HG02798 (cell line): Measurements from ENCODE around the gene FRS2.

ENCODE experiments used
- ATAC-seq: cut with Tn5 transposase; IDR thresholded peaks from one replicate; pipeline ENCODE4 v1.9.1; 2021; ENCODE audit warnings: mild to moderate bottlenecking; ENCODE audit not compliant: unreplicated experiment, poor library complexity

The FRS2 gene

GRCh38 chr12:69497308-69498026 is 27.3 kb downstream of the FRS2 start:
- ATAC-seq: peak; percentile 95

- ATAC-seq: no peak
Observed at GRCh38 chr12:69500631-69501030, 30.4 kb downstream of the FRS2 start.

GRCh38 chr12:69501154-69501895 is 31.1 kb downstream of the FRS2 start:
- no peak for ATAC-seq

GRCh38 chr12:69502345-69503081 is 32.3 kb downstream of the FRS2 start:
- ATAC-seq: no peak

DNA sequence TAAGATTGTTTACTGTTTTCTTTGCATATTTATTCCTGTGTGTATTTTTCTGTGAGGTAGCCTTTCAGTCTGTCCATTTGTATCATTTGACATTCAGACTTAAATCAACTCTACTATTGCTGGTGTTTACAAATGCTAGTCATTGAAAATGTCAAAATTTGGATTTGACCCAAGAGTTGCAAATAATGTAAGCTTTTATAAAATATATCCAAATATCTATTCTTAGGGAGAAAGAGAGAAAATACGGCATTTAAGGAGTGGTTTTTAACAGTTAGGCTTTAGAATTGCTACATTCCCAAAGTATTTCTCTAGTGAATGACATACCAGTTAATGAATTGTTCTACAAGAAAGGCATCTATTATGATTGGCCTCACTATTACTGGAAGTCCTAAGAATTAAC is 37.9 kb downstream of the FRS2 start:
- no peak for ATAC-seq

DNA sequence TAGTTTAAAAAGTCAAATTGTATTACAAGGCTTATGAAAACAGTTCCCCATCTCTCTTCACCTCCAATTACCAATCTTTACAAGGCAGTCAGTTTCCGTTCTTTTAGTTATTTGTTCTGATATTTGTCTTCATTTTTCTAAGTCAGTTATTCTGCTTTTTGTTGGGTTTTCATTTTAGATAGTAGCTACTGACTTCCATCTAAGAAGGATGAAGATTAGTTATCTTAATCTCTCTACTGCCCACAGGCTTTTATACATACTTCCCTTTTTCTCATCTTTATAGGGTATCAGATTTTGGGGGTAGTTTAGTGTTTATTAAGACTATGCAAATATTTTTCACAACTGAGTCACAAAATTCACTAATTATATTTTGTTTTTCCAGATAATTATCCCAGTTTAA is 38.4 kb downstream of the FRS2 start:
- ATAC-seq: no peak

GRCh38 chr12:69509308-69509736 is 39.1 kb downstream of the FRS2 start:
- ATAC-seq: no peak

GRCh38 chr12:69509904-69510827 is 40.0 kb downstream of the FRS2 start:
- ATAC-seq: no peak

- no peak for ATAC-seq
Observed at GRCh38 chr12:69511016-69511415, 40.8 kb downstream of the FRS2 start.

GRCh38 chr12:69511469-69512267 is 41.5 kb downstream of the FRS2 start:
- ATAC-seq: no peak

DNA sequence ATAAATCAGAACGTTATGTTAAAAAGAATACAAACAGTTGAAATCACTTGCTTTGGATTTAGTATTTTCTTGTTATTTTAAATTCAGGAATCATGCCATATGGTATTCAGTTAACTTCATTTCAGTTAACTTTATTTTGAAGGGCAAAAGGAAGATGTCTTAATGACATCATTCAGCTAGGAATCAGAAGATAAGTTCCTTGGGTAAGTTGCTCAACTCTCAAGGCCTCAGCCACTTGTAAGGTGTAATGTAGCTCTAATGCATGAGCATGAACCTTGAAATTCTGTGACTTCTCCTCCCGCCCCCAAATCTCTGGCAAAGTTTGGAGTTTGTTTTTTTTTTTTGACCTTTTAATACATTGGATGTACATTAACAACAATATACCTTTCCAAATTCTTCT is 42.6 kb downstream of the FRS2 start:
- no peak for ATAC-seq

DNA sequence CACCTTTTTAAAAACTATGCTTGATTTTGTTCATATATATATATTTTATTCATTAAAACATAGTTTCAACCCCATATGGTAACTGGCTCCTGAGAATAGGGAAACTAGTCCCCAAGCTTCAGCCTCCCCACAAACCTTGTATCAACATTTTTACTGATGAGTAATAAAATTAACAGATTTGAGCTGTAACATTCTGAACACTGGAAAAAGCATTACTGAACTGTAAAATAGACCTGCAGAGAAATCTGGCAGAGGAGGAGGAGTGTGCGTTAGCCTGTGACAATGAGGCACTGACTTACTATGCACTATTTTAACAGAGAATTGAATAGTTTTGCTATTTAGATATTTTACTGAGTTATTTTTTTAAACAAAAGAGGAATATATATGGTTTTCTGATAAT is 43.1 kb downstream of the FRS2 start:
- ATAC-seq: no peak

- no peak for ATAC-seq
Observed at GRCh38 chr12:69514111-69514510, 43.9 kb downstream of the FRS2 start.

DNA sequence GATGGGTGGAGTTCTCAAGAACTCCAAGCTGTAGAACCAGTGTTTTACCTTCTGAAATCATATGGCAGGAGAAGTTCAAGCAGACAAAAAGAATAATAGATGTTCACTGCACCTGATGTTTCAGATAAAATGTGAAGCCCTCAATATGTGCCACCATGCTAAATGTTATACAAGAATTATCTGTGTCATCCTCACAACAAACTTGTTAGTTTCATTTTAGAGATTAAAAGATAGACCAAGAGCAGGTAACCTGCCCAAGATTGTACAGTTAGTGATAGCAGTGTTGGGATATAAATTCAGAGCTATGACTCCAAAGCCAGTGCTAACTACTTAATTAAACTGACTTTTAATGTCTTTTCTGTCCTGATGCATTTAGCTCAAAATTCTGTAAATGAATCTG is 44.7 kb downstream of the FRS2 start:
- no peak for ATAC-seq

GRCh38 chr12:69515394-69515930 is 45.3 kb downstream of the FRS2 start:
- ATAC-seq: no peak

- no peak for ATAC-seq
Observed at GRCh38 chr12:69516950-69517349, 46.8 kb downstream of the FRS2 start.

GRCh38 chr12:69517406-69517805 is 47.2 kb downstream of the FRS2 start:
- ATAC-seq: no peak

GRCh38 chr12:69519871-69520270 is 49.7 kb downstream of the FRS2 start:
- no peak for ATAC-seq
